GM12865 (cell line): ENCODE results near the gene MVD.

Experiments
- DNase-seq: peaks from one replicate; pipeline ENCODE4 v3.0.0; 2010; ENCODE audit warnings: low read depth
- H3K4me3 ChIP-seq: 2 replicates; pipeline ENCODE4 v1.5.1; 2011; ENCODE audit warnings: mild to moderate bottlenecking, low read depth, low read length, control low read depth
- TF ChIP-seq, protein P1 (sequence below): IDR thresholded peaks from 2 replicates; pipeline ENCODE4 v1.5.1; 2011; ENCODE audit warnings: low read length, control low read depth, low read depth, inconsistent platforms; ENCODE audit not compliant: insufficient read depth; ENCODE audit errors: missing control alignments

MVD gene

DNA sequence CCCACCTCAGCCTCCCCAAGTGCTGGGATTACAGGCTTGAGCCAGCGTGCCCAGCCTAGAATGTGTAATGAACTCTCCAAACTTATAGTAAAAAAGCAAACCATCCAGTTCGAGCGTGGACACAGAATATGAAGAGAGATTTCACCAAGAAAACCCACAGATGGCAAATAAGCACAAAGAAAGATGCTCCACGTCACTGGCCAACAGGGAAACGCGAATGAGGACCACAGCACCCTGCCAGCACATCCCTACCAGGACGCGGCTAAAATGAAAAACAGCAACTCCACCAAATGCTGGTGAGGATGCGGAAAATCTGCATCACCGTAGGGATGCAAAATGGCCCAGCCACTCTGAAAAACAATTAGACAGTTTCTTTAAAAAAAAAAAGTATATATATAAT is 1.4 kb downstream of the MVD start:
- peak overlapping the region; percentile 95 for H3K4me3 ChIP-seq
- TF ChIP-seq, protein P1, sequence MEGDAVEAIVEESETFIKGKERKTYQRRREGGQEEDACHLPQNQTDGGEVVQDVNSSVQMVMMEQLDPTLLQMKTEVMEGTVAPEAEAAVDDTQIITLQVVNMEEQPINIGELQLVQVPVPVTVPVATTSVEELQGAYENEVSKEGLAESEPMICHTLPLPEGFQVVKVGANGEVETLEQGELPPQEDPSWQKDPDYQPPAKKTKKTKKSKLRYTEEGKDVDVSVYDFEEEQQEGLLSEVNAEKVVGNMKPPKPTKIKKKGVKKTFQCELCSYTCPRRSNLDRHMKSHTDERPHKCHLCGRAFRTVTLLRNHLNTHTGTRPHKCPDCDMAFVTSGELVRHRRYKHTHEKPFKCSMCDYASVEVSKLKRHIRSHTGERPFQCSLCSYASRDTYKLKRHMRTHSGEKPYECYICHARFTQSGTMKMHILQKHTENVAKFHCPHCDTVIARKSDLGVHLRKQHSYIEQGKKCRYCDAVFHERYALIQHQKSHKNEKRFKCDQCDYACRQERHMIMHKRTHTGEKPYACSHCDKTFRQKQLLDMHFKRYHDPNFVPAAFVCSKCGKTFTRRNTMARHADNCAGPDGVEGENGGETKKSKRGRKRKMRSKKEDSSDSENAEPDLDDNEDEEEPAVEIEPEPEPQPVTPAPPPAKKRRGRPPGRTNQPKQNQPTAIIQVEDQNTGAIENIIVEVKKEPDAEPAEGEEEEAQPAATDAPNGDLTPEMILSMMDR: no peak
- no peak for DNase-seq

DNA sequence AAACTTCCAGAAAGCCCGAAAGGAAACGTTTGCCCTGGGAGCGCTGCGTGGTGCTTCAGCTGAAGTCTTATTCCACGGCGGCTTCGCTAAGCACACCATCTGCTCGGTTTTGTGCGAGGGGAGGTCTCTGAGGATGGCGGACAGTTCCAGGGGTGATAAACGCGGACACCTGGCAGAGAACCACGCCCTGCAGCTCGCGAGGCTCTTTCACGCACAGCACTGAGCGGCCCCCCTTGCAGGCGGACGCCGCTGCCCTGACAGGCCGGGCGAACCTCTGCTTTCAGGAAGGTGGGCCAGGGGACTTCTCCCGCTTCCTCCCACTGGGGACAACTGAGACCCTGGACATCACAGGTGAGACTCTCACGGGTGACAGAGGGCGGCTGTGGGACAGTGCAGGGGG is 3.7 kb downstream of the MVD start:
- no peak for DNase-seq
- TF ChIP-seq, protein P1: no peak
- H3K4me3 ChIP-seq: no peak overlapping the region

DNA sequence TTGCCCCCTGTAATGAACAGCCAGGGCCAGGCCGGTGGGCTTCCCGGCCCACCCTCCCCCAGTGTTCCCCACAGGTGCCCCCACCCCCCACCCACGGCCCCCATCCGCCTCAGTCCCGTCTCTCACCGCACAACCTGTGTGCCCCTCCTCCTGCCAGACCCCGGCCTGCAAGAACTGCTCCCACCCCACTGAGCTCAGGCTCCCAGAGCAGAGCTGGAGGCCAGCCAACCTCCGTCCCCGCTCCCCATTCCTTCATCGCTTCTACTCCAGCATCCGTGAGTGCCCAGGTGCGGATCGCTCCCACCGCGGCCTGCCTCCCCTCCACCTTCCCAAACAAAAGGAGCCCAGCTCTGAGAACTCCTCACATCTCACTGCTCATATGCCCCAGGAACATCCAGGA is 4.2 kb downstream of the MVD start:
- no peak for DNase-seq
- no peak overlapping the region for H3K4me3 ChIP-seq
- TF ChIP-seq, protein P1: no peak

DNA sequence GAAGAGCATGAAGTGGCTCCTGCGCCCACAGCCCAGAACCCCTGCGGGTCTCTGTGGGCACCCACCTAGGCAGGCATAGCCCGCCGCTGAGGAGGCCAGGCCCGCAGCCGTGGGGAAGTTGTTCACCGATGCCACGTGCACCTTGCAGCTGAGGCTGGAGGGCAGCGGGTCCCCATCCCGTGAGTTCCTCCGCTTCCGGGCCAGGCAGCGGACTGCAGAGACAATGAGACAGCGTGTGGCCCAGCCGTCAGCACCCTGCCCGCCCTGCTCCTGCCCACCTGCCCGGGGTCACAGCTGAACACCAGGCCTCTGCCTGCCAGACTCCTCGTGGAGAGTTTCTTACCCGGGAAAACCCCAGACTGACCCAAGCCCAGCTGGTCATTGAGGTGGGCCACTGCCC is 5.5 kb downstream of the MVD start:
- TF ChIP-seq, protein P1: no peak
- no peak overlapping the region for H3K4me3 ChIP-seq
- no peak for DNase-seq

DNA sequence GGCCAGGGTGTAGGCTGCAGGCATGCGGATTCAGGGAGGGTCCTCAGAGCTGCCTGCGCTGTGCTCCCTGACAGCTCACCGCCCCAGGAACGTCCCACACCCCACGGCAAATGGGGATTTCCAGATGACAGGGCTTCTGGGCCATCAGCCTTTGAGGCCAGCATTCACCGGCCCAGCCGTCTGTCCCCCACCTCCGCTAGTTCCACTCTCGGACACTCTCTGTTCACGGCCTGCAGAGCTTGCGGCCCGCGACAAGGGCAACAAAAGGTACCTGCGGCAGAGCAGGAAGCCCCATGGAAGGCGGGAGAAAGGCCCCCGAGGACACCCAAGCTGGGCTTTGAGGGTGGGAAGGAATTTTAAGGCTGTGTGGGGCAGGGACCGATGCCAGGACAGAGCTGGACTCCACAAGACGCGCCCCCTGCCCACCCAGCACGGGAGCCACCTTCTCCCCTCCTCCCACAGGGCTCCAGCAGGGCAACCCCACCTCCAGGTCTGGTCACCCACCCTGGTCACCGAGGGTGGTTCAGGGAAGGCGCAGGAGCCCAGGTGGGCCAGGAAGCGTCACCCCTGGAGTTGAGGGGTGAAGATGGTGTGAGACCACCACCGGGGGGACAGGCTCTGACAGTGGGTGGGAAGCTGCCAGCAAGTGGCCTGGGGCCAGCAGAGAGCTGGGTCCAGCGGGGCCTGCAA is 6.5 kb downstream of the MVD start:
- DNase-seq: no peak
- no peak overlapping the region for H3K4me3 ChIP-seq
- TF ChIP-seq, protein P1: no peak

DNA sequence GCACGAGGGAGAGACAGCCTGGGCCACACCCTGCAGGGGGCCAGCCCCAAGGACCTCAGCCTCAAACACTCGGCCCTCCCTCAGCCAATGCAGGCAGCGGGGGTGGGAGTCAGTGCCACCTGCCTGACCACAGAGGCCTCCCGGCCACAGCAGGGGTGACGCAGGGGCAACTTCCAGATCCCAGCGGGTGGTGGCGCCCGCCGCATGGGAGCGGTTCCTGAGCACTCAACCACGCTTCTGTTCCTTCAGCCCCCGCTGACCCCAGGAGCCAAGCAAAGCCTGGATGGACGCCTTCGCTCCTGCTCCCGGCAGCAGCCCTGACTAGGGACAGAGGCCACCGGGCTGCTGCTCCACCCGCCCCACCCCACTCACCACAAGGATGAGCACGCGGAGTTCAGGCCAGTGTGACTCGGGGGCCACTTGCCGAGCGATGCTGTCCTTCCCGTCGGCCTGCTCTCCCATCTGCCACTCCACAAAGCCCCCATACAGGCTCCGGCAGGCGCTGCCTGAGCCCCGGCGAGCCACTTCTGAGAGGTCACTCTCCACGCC is 7.1 kb downstream of the MVD start:
- DNase-seq: no peak
- TF ChIP-seq, protein P1: no peak
- H3K4me3 ChIP-seq: no peak overlapping the region
